Loucy (cell line): ENCODE data around the gene AGT.

Experiments
- EZH2phosphoT487 ChIP-seq: fragments of 200-600 bp; IDR thresholded peaks from 2 replicates; pipeline ENCODE4 v1.6.1; 2018; ENCODE audit warnings: antibody characterized with exemption, mild to moderate bottlenecking, moderate library complexity, borderline replicate concordance
- TF ChIP-seq, protein P1 (sequence below): fragments of 200-600 bp; sonication (generic); conservative IDR thresholded peaks from 2 replicates; pipeline ENCODE4 v1.5.1; 2014; ENCODE audit warnings: mild to moderate bottlenecking, antibody characterized with exemption, low read length

DNA sequence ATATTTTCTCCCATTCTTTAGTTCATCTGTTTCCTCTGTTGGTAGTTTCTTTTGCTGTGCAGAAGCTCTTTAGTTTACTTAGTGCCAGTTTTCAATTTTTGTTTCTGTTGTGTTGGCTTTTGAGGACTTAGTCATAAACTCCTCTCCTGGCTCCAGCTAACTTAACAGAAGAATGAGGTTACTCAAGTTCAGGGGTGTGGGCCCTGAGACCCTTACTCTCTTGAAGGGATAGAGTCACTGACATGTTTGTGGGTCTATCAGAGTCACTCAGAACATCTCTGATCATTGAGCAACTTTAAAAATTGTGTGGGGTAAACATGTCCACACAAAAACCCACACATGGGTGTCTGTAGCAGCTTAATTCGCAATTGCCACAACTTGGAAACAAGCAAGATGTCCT, 14.2 kb downstream of the AGT start:
- TF ChIP-seq, protein P1, sequence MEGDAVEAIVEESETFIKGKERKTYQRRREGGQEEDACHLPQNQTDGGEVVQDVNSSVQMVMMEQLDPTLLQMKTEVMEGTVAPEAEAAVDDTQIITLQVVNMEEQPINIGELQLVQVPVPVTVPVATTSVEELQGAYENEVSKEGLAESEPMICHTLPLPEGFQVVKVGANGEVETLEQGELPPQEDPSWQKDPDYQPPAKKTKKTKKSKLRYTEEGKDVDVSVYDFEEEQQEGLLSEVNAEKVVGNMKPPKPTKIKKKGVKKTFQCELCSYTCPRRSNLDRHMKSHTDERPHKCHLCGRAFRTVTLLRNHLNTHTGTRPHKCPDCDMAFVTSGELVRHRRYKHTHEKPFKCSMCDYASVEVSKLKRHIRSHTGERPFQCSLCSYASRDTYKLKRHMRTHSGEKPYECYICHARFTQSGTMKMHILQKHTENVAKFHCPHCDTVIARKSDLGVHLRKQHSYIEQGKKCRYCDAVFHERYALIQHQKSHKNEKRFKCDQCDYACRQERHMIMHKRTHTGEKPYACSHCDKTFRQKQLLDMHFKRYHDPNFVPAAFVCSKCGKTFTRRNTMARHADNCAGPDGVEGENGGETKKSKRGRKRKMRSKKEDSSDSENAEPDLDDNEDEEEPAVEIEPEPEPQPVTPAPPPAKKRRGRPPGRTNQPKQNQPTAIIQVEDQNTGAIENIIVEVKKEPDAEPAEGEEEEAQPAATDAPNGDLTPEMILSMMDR = no peak
- TF ChIP-seq EZH2phosphoT487 = no peak
